Measurements from ENCODE around the gene DNAL4.
"Not testable (repeated sequence)": the region's sequence is repeated elsewhere in the genome, so short reads cannot be mapped to it uniquely, and the experiment has no call there.

DNAL4 gene

DNA sequence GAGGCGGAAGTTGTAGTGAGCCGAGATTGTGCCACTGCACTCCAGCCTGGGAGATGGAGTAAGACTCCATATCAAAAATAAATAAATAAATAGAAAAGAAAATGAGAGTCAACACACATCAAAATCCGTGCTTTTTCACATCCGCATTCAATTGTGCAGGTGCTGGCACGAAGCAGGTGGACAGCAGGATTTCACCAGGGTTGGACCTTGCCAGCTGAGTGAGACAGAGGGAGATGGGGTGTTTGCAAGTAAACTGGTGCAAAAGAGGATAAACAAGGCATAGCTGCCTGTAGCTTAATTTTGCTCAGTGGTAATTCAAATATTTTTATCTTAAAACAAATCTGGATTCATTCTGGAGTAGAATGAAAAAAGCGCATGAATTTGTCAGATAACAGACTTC, 23.3 kb upstream of the DNAL4 start:
- TF ChIP-seq POLR2A (IDR thresholded peaks at IDR 0.05; ENCODE audit: low read depth, low read length): no peak
- FAIRE-seq: no peak
- no peak for DNase-seq (ENCODE audit: insufficient read length, low spot score)

- DNase-seq (ENCODE audit: insufficient read length, low spot score) (no peak), FAIRE-seq (no peak)
- no peak for TF ChIP-seq POLR2A (IDR thresholded peaks at IDR 0.05; ENCODE audit: low read depth, low read length)
Measured at GRCh38 chr22:38815842-38816241, 21.9 kb upstream of the DNAL4 start.

DNA sequence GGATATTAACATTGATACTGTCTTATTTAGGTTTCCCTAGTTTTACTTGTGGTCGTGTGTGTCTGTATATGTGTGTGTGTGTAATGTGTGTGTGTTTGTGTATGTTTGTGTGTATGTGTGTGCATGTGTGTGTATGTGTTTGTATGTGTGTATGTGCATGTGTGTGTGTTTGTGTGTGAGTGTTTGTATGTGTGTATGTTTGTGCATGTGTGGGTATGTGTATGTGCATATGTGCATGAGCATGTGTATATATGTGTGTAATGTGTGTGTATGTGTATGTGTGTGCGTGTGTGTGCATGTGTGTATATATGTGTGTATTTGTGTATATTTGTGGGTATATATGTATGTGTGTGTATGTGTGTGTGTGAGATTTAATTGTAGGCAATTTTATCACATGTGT, 17.3 kb upstream of the DNAL4 start:
- FAIRE-seq: no peak
- no peak for DNase-seq (ENCODE audit: insufficient read length, low spot score)
- TF ChIP-seq POLR2A (IDR thresholded peaks at IDR 0.05; ENCODE audit: low read depth, low read length): no peak

DNA sequence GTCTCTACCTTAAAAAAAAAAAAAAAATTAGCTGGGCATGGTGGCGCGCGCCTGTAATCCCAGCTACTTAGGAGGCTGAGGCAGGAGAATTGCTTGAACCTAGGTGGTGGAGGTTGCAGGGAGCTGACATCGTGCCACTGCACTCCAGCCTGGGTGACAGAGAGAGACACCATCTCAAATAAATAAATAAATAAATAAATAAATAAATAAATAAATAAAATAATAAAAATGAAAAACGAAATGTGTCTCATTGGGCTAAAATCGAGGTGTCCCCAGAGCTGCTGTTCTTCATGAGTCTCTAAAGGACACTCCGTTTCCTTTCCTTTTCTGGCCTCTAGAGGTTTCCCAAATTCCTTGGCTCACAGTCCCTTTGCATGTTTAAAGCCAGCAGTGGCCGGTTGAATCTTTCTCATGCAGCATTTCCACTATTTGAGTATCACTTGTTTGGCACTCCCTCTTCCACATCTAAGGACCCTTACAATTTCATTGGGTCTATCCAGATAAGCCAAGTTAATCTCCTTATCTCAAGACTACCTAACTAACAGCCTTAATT, 11.2 kb upstream of the DNAL4 start:
- not testable (repeated sequence) for DNase-seq (ENCODE audit: insufficient read length, low spot score); FAIRE-seq

DNA sequence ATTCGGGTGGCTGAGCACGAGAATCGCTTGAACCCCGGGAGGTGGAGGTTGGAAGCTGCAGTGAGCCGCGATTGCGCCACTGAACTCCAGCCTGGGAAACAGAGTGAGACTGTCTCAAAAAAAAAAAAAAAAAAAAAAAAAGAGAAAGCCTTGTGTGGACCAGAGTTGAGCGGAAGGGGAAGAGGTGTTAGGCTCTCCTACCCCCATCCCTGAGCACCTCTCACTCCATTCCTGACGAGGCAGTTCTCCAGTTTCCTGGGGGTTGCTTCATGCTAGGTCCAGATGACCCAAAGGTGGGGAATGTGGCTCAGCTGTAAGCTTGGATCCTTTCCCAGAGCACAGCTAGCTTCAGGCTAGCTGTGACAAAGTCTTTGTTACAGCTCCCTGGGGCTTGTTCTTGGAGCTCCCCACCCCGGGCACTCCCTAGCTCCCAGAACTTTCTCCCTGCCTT, 8.8 kb upstream of the DNAL4 start:
- no peak for TF ChIP-seq POLR2A (IDR thresholded peaks at IDR 0.05; ENCODE audit: low read depth, low read length)
- FAIRE-seq (peak; percentile 62), DNase-seq (ENCODE audit: insufficient read length, low spot score) (peak; percentile 79)

DNA sequence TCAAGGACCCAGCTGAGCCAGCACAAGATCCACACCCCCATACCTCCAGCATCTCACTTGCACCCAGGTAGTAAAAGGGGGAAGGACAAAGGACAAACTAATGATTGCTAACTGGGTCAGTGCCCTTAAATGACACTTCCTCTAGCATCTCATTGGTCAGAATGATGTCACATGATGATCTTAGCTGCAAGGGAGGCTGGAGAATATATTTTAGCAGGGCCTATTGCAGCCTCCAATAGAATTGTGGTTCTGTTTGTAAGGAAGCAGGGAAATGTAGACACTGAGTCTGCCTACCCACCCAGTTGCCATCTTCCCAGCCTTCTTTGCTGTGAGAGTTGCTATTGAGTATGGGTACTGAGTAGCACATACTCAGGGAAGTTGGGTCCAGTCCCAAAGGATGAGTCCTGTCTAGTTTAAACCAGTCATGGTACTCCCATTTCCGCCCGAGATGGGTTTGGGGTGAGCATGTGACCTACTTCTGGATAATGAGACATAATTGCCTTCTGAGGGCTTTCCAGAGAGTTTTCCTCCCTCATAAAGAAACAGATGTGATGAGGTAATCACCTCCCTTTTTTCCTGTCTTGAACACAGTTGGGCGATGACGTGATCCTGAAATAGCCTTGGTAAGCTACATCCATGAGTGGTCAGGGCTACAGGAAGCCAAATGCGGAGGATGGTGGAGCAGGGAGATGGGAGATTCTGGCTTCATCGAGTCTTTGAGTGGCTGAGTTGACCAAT, 5.5 kb upstream of the DNAL4 start:
- DNase-seq (ENCODE audit: insufficient read length, low spot score) (no peak), FAIRE-seq (no peak)
- no peak for TF ChIP-seq POLR2A (IDR thresholded peaks at IDR 0.05; ENCODE audit: low read depth, low read length)

DNA sequence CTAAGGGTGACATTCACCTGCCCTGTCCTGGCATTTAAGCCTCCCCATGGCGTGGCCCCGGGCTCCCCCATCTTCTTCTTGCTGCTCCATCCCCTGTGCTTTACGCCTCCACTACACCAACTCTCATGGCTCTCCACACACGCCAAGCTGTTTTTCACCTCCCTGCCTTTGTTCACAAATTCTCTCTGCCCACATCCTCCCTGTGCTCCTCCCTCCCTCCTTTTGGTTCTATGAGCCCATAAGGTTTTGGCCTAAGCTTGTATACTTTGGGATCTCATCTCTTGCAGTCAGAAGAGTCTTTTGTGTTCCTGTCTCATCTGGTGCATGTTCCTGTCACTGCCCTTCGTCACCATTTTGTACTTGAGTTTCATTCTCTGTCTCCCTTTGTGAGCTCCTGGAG, 4.6 kb upstream of the DNAL4 start:
- no peak for FAIRE-seq
- no peak for DNase-seq (ENCODE audit: insufficient read length, low spot score)
- no peak for TF ChIP-seq POLR2A (IDR thresholded peaks at IDR 0.05; ENCODE audit: low read depth, low read length)

DNA sequence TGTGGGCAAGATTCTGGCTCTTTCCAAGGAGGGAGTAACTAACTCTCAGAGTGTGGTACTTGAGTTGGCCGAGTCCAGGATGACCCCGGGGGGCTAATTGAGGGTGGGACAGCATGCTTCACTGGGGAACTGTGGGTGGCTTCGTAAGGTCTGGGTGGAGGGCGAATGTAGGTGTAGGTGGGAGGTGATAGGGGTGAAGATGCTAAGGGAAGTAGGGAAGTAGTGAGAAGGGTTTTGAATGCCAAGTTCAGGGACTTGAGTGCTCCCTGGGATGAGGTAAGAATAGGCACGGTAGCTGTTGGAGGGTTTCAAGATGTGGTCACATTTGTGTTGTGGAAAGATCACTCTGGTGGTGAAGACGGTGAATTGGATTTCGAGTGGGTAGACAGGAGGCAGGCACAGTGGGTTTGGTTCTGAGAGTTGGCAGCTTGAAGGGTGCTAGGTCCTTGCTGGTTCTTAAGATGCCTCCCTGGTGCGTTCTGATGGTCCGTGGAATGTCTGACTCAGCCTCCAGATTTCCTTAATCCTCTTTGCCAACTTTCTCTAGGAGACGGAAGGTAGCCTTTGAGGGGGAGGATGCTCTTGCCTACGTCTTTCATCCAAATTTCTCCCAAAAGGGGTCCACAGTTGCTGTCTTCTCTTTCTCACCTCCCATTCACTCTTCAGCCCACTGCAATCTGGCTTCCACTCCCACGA, 2.5 kb upstream of the DNAL4 start:
- FAIRE-seq: no peak
- DNase-seq (ENCODE audit: insufficient read length, low spot score): no peak
- no peak for TF ChIP-seq POLR2A (IDR thresholded peaks at IDR 0.05; ENCODE audit: low read depth, low read length)

DNA sequence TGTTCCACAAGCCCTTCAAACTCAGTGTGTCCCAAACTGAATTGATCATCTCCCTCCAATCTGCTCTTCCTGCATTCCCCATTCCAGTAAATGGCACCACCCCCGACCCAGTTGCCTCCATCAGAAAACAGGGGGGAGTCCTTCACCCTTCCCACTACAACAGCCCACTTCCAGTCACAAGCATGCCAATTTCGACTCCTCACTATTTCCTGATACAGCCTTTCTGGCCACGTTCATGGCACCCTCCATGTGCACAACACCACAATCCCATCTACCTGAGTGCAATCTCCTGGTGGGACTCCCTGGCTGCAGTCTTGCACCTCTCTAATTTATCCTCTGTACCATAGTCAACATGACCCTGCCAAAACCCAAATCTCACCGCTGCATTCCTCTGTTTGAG, 1.6 kb upstream of the DNAL4 start:
- TF ChIP-seq POLR2A (IDR thresholded peaks at IDR 0.05; ENCODE audit: low read depth, low read length): no peak
- FAIRE-seq (no peak), DNase-seq (ENCODE audit: insufficient read length, low spot score) (no peak)

- no peak for TF ChIP-seq POLR2A (IDR thresholded peaks at IDR 0.05; ENCODE audit: low read depth, low read length)
- FAIRE-seq: no peak
- no peak for DNase-seq (ENCODE audit: insufficient read length, low spot score)
Measured at GRCh38 chr22:38793317-38793716, 626 bp downstream of the DNAL4 start.

- no peak for TF ChIP-seq POLR2A (IDR thresholded peaks at IDR 0.05; ENCODE audit: low read depth, low read length)
- FAIRE-seq (no peak), DNase-seq (ENCODE audit: insufficient read length, low spot score) (no peak)
Measured at GRCh38 chr22:38792833-38793232, 1.1 kb downstream of the DNAL4 start.

DNA sequence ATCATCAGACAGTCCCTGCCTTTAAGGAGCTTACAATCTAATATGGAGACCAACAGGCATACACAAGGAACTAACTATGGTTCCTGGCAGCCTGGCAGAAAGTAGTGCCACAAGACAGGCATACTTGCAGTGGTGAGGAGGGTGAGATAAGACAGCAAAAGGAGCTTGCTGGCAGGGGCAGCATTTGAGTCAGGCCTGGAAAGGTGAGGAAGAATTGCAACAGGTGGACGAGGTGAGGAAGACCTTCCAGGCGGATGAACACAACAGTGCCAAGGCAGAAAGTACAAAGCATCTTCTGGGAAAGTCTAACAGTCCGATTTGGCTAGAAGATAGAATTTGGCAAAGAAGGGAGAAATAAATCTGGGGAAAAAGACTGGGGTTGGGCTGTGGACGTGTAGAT, 4.3 kb downstream of the DNAL4 start:
- TF ChIP-seq POLR2A (IDR thresholded peaks at IDR 0.05; ENCODE audit: low read depth, low read length): no peak
- FAIRE-seq: no peak
- DNase-seq (ENCODE audit: insufficient read length, low spot score): no peak

DNA sequence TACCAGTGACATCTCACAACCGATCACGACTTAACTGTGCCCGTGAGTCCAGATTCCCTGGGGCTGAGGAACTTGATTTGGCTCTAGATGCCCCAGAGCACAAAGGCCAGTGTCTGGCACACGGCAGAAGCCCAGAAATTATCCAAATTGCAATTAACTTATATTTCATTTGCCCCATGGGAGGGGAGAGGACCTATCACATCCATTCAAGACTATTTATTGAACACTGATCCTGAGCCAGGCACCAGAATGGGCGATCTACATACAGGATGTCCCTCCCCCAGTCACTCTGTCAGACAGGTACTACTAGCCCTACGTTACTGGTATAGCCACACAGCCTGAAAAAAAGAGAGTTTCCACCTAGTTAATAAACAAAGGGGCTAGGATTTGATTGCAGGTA, 5.1 kb downstream of the DNAL4 start:
- no peak for TF ChIP-seq POLR2A (IDR thresholded peaks at IDR 0.05; ENCODE audit: low read depth, low read length)
- DNase-seq (ENCODE audit: insufficient read length, low spot score) (no peak), FAIRE-seq (no peak)

DNA sequence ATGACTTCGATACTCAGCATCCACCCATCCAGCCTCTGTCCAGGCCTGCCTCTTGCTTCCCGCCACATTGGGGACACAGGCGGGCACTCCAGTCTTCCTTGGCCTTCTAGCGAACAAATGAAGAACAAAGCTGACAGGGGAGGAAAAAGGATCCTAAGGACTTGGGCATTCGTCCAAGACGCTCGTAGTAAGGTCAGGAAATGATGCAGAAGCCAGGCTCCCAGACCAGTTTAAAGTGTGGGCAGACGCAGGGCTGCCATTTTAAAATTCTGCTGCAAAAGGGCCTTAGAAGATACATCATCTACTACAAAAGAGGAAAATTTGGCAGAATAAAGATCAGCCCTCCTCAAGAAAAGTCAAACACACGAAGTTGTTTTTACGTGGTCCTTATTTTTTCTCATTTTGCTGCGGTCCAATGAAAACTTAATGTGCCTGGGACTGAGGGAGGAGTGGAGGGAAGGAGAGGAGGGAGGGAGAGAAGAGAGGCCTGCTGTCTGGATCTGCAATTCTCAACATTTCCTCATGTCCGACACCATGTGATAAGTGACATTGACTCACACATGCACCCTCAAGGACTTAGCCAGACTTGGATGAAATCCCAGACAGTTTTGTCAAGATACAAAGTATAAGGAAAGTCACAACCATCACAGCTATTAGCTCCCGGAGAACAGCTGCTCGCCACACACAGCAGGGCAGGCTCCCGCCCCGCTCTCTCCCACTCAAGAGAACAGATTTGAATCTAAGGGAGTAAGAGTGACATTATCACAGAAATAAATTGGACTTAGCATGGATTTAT, 5.7 kb downstream of the DNAL4 start:
- peak; percentile 43 for FAIRE-seq
- TF ChIP-seq POLR2A (IDR thresholded peaks at IDR 0.05; ENCODE audit: low read depth, low read length): no peak
- no peak for DNase-seq (ENCODE audit: insufficient read length, low spot score)
